Measurements from ENCODE around the gene NLGN1. TPM values are rescaled to one million over a fixed set of nuclear protein-coding genes. Genes with fewer than 3 reads are reported as not detected.

NLGN1 gene
- total and polyA plus RNA-seq, 2 of the 8 experiments (the other 6 are each of a cell fraction or from before 2014, with no cell fraction given), result 7.8 to 14.8 TPM

DNA sequence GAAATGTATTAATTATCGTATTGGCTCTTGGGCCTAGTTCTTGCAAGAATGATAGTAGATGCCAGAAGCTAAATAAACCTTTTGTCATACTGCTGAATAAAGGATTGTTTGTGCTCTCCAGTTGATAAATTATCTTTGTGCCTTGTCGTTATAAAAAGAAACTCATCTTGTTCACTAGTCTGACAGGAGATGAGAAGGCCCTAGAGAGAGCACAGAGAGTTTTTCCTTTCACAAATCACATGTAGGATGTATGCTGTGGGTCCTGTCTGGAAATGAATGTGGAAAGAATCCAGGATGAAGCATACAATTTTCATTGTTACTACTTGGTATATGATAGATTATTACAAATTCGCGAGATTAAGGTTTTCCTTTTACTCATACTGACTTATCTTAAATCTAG is 113.0 kb downstream of the NLGN1 start:
- no peak overlapping the region for H3K23ac ChIP-seq (ENCODE audit: insufficient read length)
- H2BK20ac ChIP-seq (ENCODE audit: low read length), result no peak overlapping the region
- no peak overlapping the region for H2AFZ ChIP-seq (ENCODE audit: low read length)
- H4K20me1 ChIP-seq (replicated peaks in 1 of 2; ENCODE audit: control insufficient read depth in 1 of 2, insufficient read depth in 2 of 2, low read length in 2 of 2), result no peaks in the 10 kb centered on the region
- CTCF ChIA-PET (ENCODE audit: partially characterized antibody), result interaction anchor here (1.0 to 4.2 kb wide), 2 partner anchors 12 to 18 kb away, joined by 3 to 22 read pairs; no protein-coding TSS in a partner anchor
- no peak overlapping the region for H2BK5ac ChIP-seq (ENCODE audit: low read depth, low read length)
- no peak overlapping the region for H3K4me3 ChIP-seq (ENCODE audit: extremely low read depth in 1 of 4, insufficient read depth in 2 of 4, low read depth in 3 of 4, low read length in 4 of 4)
- H3K9me3 ChIP-seq (ENCODE audit: insufficient read depth in 2 of 2, low read depth in 1 of 2, low read length in 1 of 2), result no peaks in the 10 kb centered on the region
- no peak overlapping the region for H4K5ac ChIP-seq (ENCODE audit: insufficient read length, low read depth, low read length)
- no peak overlapping the region for H3K9ac ChIP-seq (replicated peaks in 1 of 4; ENCODE audit: extremely low read depth in 1 of 4, low read depth in 3 of 4, low read length in 3 of 4)
- H3K79me1 ChIP-seq (ENCODE audit: low read depth, low read length), result no peaks in the 10 kb centered on the region
- DNase-seq (ENCODE audit: low read depth in 1 of 2, low spot score in 2 of 2) (no peak), FAIRE-seq (no peak)
- no peak overlapping the region for H2AK5ac ChIP-seq (ENCODE audit: low read depth, low read length)
- POLR2A ChIA-PET (ENCODE audit: partially characterized antibody), result no interaction called here
- H4K91ac ChIP-seq (replicated peaks; ENCODE audit: insufficient read length, low read length), result no peak overlapping the region
- no peak overlapping the region for H2BK12ac ChIP-seq (ENCODE audit: low read depth, low read length)
- no peaks in the 10 kb centered on the region for H3K79me2 ChIP-seq (ENCODE audit: control insufficient read depth in 1 of 2, insufficient read depth in 2 of 2, low read length in 2 of 2)
- H3K4ac ChIP-seq (replicated peaks; ENCODE audit: insufficient read length, low read depth, low read length), result no peak overlapping the region
- no peak overlapping the region for H3K18ac ChIP-seq (ENCODE audit: extremely low read depth, low read length)
- no peaks in the 10 kb centered on the region for H3K27me3 ChIP-seq (replicated peaks in 1 of 4; ENCODE audit: control insufficient read depth in 3 of 4, extremely low read depth in 1 of 4, insufficient read depth in 3 of 4, low read length in 3 of 4)
- no peak overlapping the region for H2BK120ac ChIP-seq (replicated peaks; ENCODE audit: low read depth, low read length)
- H2BK15ac ChIP-seq (ENCODE audit: low read length), result no peak overlapping the region
- H4K8ac ChIP-seq (ENCODE audit: extremely low read depth, insufficient read depth, low read length), result no peak overlapping the region
- no peak overlapping the region for H3K27ac ChIP-seq (ENCODE audit: low read depth, low read length)
- no peaks in the 10 kb centered on the region for H3K23me2 ChIP-seq (ENCODE audit: low read depth, low read length)
- no peak overlapping the region for H3K4me2 ChIP-seq (ENCODE audit: insufficient read depth in 1 of 2, low read depth in 2 of 2, low read length in 2 of 2)
- no peaks in the 10 kb centered on the region for H3K36me3 ChIP-seq (ENCODE audit: control insufficient read depth in 2 of 4, insufficient read depth in 4 of 4, low read length in 3 of 4)
- H3K56ac ChIP-seq (replicated peaks; ENCODE audit: insufficient read length, low read depth, low read length), result no peak overlapping the region
- H3K4me1 ChIP-seq (replicated peaks in 1 of 4; ENCODE audit: control insufficient read depth in 3 of 4, insufficient read depth in 4 of 4, low read length in 3 of 4), result no peaks in the 10 kb centered on the region
- 95% methylated on average over 4 of the region's 4 CpGs; no CpG with 5 or more reads in 1 of the 2 experiments for WGBS, 2 experiments (ENCODE audit: extremely low coverage in 1 of 2, insufficient coverage in 1 of 2, insufficient read length in 1 of 2, insufficient replicate concordance in 2 of 2, low coverage in 1 of 2, low lambda C conversion rate in 2 of 2, missing lambda C conversion rate in 1 of 2)
- no peak overlapping the region for H3K14ac ChIP-seq (ENCODE audit: insufficient read length)
- TF ChIP-seq SAP30 (IDR thresholded peaks at IDR 0.05; ENCODE audit: insufficient read depth, insufficient replicate concordance, low read length) (no peak), BCL11A (IDR thresholded peaks at IDR 0.05; ENCODE audit: low read depth in 2 of 2, low read length in 2 of 2) (no peak), TAF7 (optimal IDR thresholded peaks at IDR 0.05; ENCODE audit: borderline replicate concordance, low read depth, low read length) (no peak)
- TF ChIP-seq, protein P1, sequence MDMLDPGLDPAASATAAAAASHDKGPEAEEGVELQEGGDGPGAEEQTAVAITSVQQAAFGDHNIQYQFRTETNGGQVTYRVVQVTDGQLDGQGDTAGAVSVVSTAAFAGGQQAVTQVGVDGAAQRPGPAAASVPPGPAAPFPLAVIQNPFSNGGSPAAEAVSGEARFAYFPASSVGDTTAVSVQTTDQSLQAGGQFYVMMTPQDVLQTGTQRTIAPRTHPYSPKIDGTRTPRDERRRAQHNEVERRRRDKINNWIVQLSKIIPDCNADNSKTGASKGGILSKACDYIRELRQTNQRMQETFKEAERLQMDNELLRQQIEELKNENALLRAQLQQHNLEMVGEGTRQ (IDR thresholded peaks at IDR 0.05; ENCODE audit: low read length), result no peak
